Cortex of kidney (tissue), 1 donor: Measurements from ENCODE around the gene CYP26A1.

Source experiments
- DNase-seq: peaks from one replicate; lab custom pipeline; 2025; lab: John Stamatoyannopoulos, UW

CYP26A1 gene

GRCh38 chr10:93073539-93074146 is at the start of gene CYP26A1:
Gene CYP26A1 (plus strand): TSS chr10:93073893. CDS start chr10:93073935, 42 bp downstream.
- no peak for DNase-seq

- no peak for DNase-seq
Measured at GRCh38 chr10:93026072-93026471, 47.6 kb upstream of the CYP26A1 start.

- DNase-seq = no peak
Measured at GRCh38 chr10:93027508-93027907, 46.2 kb upstream of the CYP26A1 start.

GRCh38 chr10:93028883-93029282 is 44.8 kb upstream of the CYP26A1 start:
- no peak for DNase-seq

- DNase-seq = no peak
Measured at GRCh38 chr10:93030409-93030808, 43.3 kb upstream of the CYP26A1 start.

- no peak for DNase-seq
Measured at GRCh38 chr10:93032105-93032808, 41.4 kb upstream of the CYP26A1 start.

GRCh38 chr10:93032809-93033137 is 40.9 kb upstream of the CYP26A1 start:
- DNase-seq = no peak

- DNase-seq = no peak
Measured at GRCh38 chr10:93034426-93034825, 39.3 kb upstream of the CYP26A1 start.

- DNase-seq = no peak
Measured at GRCh38 chr10:93039110-93039509, 34.6 kb upstream of the CYP26A1 start.

GRCh38 chr10:93039721-93040120 is 34.0 kb upstream of the CYP26A1 start:
- no peak for DNase-seq

- DNase-seq = no peak
Measured at GRCh38 chr10:93054486-93054885, 19.2 kb upstream of the CYP26A1 start.

- DNase-seq = no peak
Measured at GRCh38 chr10:93058139-93058538, 15.6 kb upstream of the CYP26A1 start.

- DNase-seq = no peak
Measured at GRCh38 chr10:93059975-93060886, 13.5 kb upstream of the CYP26A1 start, which contains the start of gene CYP26C1. Gene CYP26C1 (plus strand): TSS chr10:93060798. CDS start chr10:93061264, 466 bp downstream.

GRCh38 chr10:93060887-93061593 is 12.7 kb upstream of the CYP26A1 start:
- DNase-seq = no peak

GRCh38 chr10:93061594-93062513 is 11.8 kb upstream of the CYP26A1 start:
- DNase-seq = no peak

- DNase-seq = no peak
Measured at GRCh38 chr10:93062514-93063143, 11.1 kb upstream of the CYP26A1 start.

- DNase-seq = no peak
Measured at GRCh38 chr10:93063144-93063976, 10.3 kb upstream of the CYP26A1 start.

- DNase-seq = no peak
Measured at GRCh38 chr10:93063977-93064660, 9.6 kb upstream of the CYP26A1 start.
